Endothelial cell of umbilical vein (primary cell): Measurements from ENCODE around the gene SLC39A12. TPM values are rescaled to one million over a fixed set of nuclear protein-coding genes. Genes with fewer than 3 reads are reported as not detected.

Experiments
- BruUV-seq: library from RNA; stranded (reverse); fragments of 400-500 nt; replicated peaks from 2 replicates; lab custom pipeline; 2021; lab: Mats Ljungman, UMichigan
- CTCF ChIA-PET: fragments of 300-600, 350-600 bp; sonication (Branson Sonifier 250); formaldehyde crosslinking; loops from one replicate; lab custom pipeline; 2021; ENCODE audit warnings: antibody characterized with exemption, inconsistent platforms; lab: Charles Lee
- POLR2A ChIA-PET: fragments of 300-600, 350-600 bp; sonication (Branson Sonifier 250); formaldehyde crosslinking; loops from one replicate; lab custom pipeline; 2021; ENCODE audit warnings: antibody characterized with exemption, inconsistent platforms; lab: Charles Lee
- DNase-seq: peaks from one replicate; pipeline ENCODE4 v3.0.0-alpha.2; 2011; ENCODE audit warnings: low read depth, low spot score
- FAIRE-seq: peaks from 2 replicates; lab custom pipeline; 2011; peaks lifted over from hg19 to GRCh38; lab: Jason Lieb, UNC
- H2AFZ ChIP-seq: 2 replicates; pipeline ENCODE4 v1.6.0; 2012; ENCODE audit warnings: low read depth, low read length, control low read depth, inconsistent platforms
- H3K27ac ChIP-seq: 2 replicates; pipeline ENCODE4 v1.5.1; 2011; ENCODE audit warnings: low read depth, mild to moderate bottlenecking, control low read depth, low read length, moderate library complexity; ENCODE audit not compliant: insufficient read depth
- H3K27me3 ChIP-seq, 2 experiments: 2 replicates each; pipeline versions ENCODE4 v1.6.0 to v1.6.1; 2011; ENCODE audit warnings: low read length in 2 of 2, mixed read lengths in 1 of 2; ENCODE audit not compliant: control insufficient read depth in 2 of 2, insufficient read depth in 2 of 2
- H3K36me3 ChIP-seq, 2 experiments: 2 replicates in 1 of 2; 3 replicates in 1 of 2; pipeline ENCODE4 v1.5.1; 2011; ENCODE audit warnings: low read length in 2 of 2, mild to moderate bottlenecking in 1 of 2, moderate library complexity in 1 of 2; ENCODE audit not compliant: control insufficient read depth in 2 of 2, insufficient read depth in 2 of 2; ENCODE audit errors: extremely low read depth in 1 of 2
- H3K4me1 ChIP-seq: 3 replicates; pipeline ENCODE4 v1.5.1; 2011; ENCODE audit warnings: mild to moderate bottlenecking, low read length; ENCODE audit not compliant: control insufficient read depth, insufficient read depth; ENCODE audit errors: extremely low read depth
- H3K4me2 ChIP-seq: 2 replicates; pipeline ENCODE4 v1.6.1; 2011; ENCODE audit warnings: low read length, control low read depth, mixed read lengths; ENCODE audit not compliant: insufficient read depth
- H3K4me3 ChIP-seq, 3 experiments: fragments of 200-600 bp in 1 of 3; sonication (generic), shearing (Covaris generic) in 1 of 3; replicated peaks in 1 of 3; 2 replicates each; pipeline ENCODE4 v1.5.1; 2011 to 2016; ENCODE audit warnings: control low read depth in 3 of 3, low read length in 3 of 3, mild to moderate bottlenecking in 2 of 3, inconsistent platforms in 1 of 3, low read depth in 1 of 3, moderate library complexity in 1 of 3; ENCODE audit not compliant: insufficient read depth in 1 of 3
- H3K79me2 ChIP-seq: 2 replicates; pipeline ENCODE4 v1.6.0; 2012; ENCODE audit warnings: low read length, inconsistent platforms; ENCODE audit not compliant: control insufficient read depth, insufficient read depth
- H3K9ac ChIP-seq: replicated peaks from 2 replicates; pipeline ENCODE3; 2011; ENCODE audit warnings: low read length, control low read depth; ENCODE audit not compliant: insufficient read depth; ENCODE audit errors: extremely low read depth
- H3K9me1 ChIP-seq: replicated peaks from 3 replicates; pipeline ENCODE4 v1.6.0; 2011; ENCODE audit warnings: mild to moderate bottlenecking, low read length; ENCODE audit not compliant: control insufficient read depth, insufficient read depth; ENCODE audit errors: extremely low read depth
- H3K9me3 ChIP-seq: replicated peaks from 2 replicates; pipeline ENCODE4 v1.5.1; 2012; ENCODE audit warnings: low read length, inconsistent platforms; ENCODE audit not compliant: control insufficient read depth, insufficient read depth
- H4K20me1 ChIP-seq: replicated peaks from 2 replicates; pipeline ENCODE3; 2011; ENCODE audit warnings: mild to moderate bottlenecking, low read length; ENCODE audit not compliant: control insufficient read depth, insufficient read depth; ENCODE audit errors: extremely low read depth
- EZH2 ChIP-seq: IDR thresholded peaks from 2 replicates; pipeline ENCODE4 v1.6.1; 2012; ENCODE audit warnings: borderline replicate concordance, low read depth, mild to moderate bottlenecking, moderate library complexity, low read length, inconsistent platforms; ENCODE audit not compliant: severe bottlenecking
- FOS ChIP-seq: IDR thresholded peaks from 2 replicates; pipeline ENCODE4 v1.6.1; 2011; ENCODE audit warnings: mild to moderate bottlenecking, low read length, moderate library complexity, borderline replicate concordance; ENCODE audit not compliant: insufficient read depth
- GATA2 ChIP-seq: IDR thresholded peaks from 2 replicates; pipeline ENCODE4 v1.7.0; 2011; ENCODE audit warnings: low read depth, mild to moderate bottlenecking, moderate library complexity, mixed read lengths, low read length; ENCODE audit not compliant: insufficient read length, insufficient read depth
- JUN ChIP-seq: IDR thresholded peaks from 2 replicates; pipeline ENCODE4 v1.6.1; 2011; ENCODE audit warnings: borderline replicate concordance, low read depth; ENCODE audit not compliant: insufficient read length, insufficient read depth
- MYC ChIP-seq: IDR thresholded peaks from one replicate; pipeline ENCODE4 v1.6.1; 2011; ENCODE audit warnings: mild to moderate bottlenecking, low read depth, low read length
- POLR2A ChIP-seq: IDR thresholded peaks from 2 replicates; pipeline ENCODE4 v1.6.1; 2012; ENCODE audit warnings: low read depth, mild to moderate bottlenecking, control low read depth, low read length
- POLR2AphosphoS5 ChIP-seq: IDR thresholded peaks from 2 replicates; pipeline ENCODE4 v1.6.1; 2012; ENCODE audit warnings: low read depth, mild to moderate bottlenecking, control low read depth, low read length, moderate library complexity; ENCODE audit not compliant: insufficient read depth
- dilution Hi-C: fragments of 300-500 bp; cut with MboI; formaldehyde crosslinking; loops from one replicate; pipeline ENCODE4 v1.15.0; 2019; ENCODE audit warnings: low sequenced_read_pairs; ENCODE audit not compliant: extremely low pct_ligation_motif_present
- intact Hi-C: fragments of 100-400 bp; cut with micrococcal nuclease; formaldehyde crosslinking; loops from one replicate; pipeline ENCODE4 v1.10.0; 2022
- polyA plus RNA-seq, 4 experiments: library from polyadenylated mRNA; depleted of rRNA in 3 of 4; stranded (reverse) in 3 of 4; unstranded in 1 of 4; fragments of >200 nt; gene quantifications; 2 replicates each; pipeline versions ENCODE4 v1.2.1 to v1.2.3, GENCODE V29; 2011 to 2012; ENCODE audit warnings: missing spikeins in 1 of 4
- total RNA-seq: library from RNA; stranded (reverse); gene quantifications from 2 replicates; pipeline ENCODE4 v1.2.3, GENCODE V29; 2021
- TF ChIP-seq, protein P1 (sequence below): IDR thresholded peaks from 2 replicates; pipeline ENCODE4 v1.6.1; 2011; ENCODE audit not compliant: insufficient read depth, insufficient read length
- TF ChIP-seq, protein P2 (sequence below), 2 donors: IDR thresholded peaks; 1 replicate in 1 of 2; 2 replicates in 1 of 2; pipeline ENCODE4 v1.5.1; 2011; ENCODE audit warnings: low read length in 2 of 2, mild to moderate bottlenecking in 2 of 2, moderate library complexity in 2 of 2, control low read depth in 1 of 2, inconsistent platforms in 1 of 2, low read depth in 1 of 2; ENCODE audit not compliant: insufficient read depth in 1 of 2; ENCODE audit errors: extremely low read depth in 1 of 2

SLC39A12 gene
- total and polyA plus RNA-seq, 2 donors (not counting 3 experiments of a cell fraction or from before 2014, with no cell fraction given), result not detected

DNA sequence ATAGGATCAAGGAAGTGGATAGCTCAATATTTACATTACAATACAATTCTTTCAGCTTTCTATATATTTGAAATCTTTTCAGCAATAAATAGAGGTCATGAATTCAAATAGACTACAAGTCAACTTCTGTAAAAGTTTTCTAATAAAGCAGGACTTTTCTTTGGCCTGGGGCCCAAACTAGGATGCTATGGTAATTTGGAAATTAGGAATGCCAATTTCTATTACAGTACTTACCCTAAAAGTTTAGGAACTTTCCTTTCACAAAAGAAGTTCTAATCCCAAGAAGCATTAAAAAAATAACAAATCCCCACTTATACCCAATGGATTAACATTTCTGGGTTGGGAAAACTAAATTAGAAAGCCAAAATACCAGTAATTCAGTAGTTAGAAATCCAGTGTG lies 40.5 kb downstream of the SLC39A12 start:
- no TSS peak for BruUV-seq
- H3K79me2 ChIP-seq, result no peaks in the 10 kb centered on the region
- intact Hi-C loops, result no loop called here
- dilution Hi-C loops, result no loop called here
- no peaks in the 10 kb centered on the region for H4K20me1 ChIP-seq
- ChIA-PET CTCF (interaction anchor here (0.7 kb wide), 2 partner anchors 736 to 837 kb away, joined by 3 read pairs; no protein-coding TSS in a partner anchor), POLR2A (no interaction called here)
- H3K4me2 ChIP-seq, result no peak overlapping the region
- no peak overlapping the region for H3K27ac ChIP-seq
- DNase-seq (no peak), FAIRE-seq (no peak)
- H3K4me1 ChIP-seq, result no peaks in the 10 kb centered on the region
- TF ChIP-seq EZH2 (no peak), POLR2A (no peak), JUN (no peak), FOS (no peak), MYC (no peak), POLR2AphosphoS5 (no peak), GATA2 (no peak)
- TF ChIP-seq, protein P1, sequence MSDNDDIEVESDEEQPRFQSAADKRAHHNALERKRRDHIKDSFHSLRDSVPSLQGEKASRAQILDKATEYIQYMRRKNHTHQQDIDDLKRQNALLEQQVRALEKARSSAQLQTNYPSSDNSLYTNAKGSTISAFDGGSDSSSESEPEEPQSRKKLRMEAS, result no peak
- TF ChIP-seq, protein P2, sequence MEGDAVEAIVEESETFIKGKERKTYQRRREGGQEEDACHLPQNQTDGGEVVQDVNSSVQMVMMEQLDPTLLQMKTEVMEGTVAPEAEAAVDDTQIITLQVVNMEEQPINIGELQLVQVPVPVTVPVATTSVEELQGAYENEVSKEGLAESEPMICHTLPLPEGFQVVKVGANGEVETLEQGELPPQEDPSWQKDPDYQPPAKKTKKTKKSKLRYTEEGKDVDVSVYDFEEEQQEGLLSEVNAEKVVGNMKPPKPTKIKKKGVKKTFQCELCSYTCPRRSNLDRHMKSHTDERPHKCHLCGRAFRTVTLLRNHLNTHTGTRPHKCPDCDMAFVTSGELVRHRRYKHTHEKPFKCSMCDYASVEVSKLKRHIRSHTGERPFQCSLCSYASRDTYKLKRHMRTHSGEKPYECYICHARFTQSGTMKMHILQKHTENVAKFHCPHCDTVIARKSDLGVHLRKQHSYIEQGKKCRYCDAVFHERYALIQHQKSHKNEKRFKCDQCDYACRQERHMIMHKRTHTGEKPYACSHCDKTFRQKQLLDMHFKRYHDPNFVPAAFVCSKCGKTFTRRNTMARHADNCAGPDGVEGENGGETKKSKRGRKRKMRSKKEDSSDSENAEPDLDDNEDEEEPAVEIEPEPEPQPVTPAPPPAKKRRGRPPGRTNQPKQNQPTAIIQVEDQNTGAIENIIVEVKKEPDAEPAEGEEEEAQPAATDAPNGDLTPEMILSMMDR (IDR thresholded peaks at IDR 0.05; ENCODE audit: extremely low read depth in 1 of 2, insufficient read depth in 1 of 2, low read depth in 1 of 2, low read length in 2 of 2), result no peak
- H3K9me3 ChIP-seq, result no peaks in the 10 kb centered on the region
- no peak overlapping the region for H3K9ac ChIP-seq
- no peaks in the 10 kb centered on the region for H3K27me3 ChIP-seq
- no peak overlapping the region for H2AFZ ChIP-seq
- H3K4me3 ChIP-seq, result no peak overlapping the region
- no peaks in the 10 kb centered on the region for H3K9me1 ChIP-seq
- H3K36me3 ChIP-seq, result no peaks in the 10 kb centered on the region
